ENCODE results near the gene PRKG1. TPM values are rescaled to one million over a fixed set of nuclear protein-coding genes. Genes with fewer than 3 reads are reported as not detected.
"Not testable (repeated sequence)": the region's sequence is repeated elsewhere in the genome, so short reads cannot be mapped to it uniquely, and the experiment has no call there.

Gene PRKG1
- polyA plus RNA-seq, 3 donors: not detected

- no peak for TF ChIP-seq CTCF (IDR thresholded peaks at IDR 0.05)
- Mint-ChIP-seq H3K4me1 (peaks cover 4% of the 10 kb centered on the region), H3K4me3 (no peak overlapping the region), H3K9me3 (peaks cover 0 to 16% (median 11%) of the 10 kb centered on the region in 7 donors), H3K36me3 (no peaks in the 10 kb centered on the region), H3K27me3 (ENCODE audit: low read depth in 3 of 3) (peaks cover 0 to 1% (median 0%) of the 10 kb centered on the region in 3 donors), H3K27ac (no peak overlapping the region)
- no peak overlapping the region for H3K9ac ChIP-seq (ENCODE audit: insufficient read depth, low read length, poor library complexity, severe bottlenecking)
- H3K4me2 ChIP-seq (replicated peaks; ENCODE audit: extremely low read depth, low read length, poor library complexity, severe bottlenecking): no peak overlapping the region
- H2AFZ ChIP-seq (ENCODE audit: insufficient read depth, low read depth, low read length, poor library complexity, severe bottlenecking): no peak overlapping the region
- peaks cover 3 to 13% of the 10 kb centered on the region in 2 donors for H3K9me3 ChIP-seq (replicated peaks in 1 of 2; ENCODE audit: control insufficient read depth in 1 of 2, insufficient read depth in 1 of 2, low read length in 2 of 2)
- no peaks in the 10 kb centered on the region for H3K36me3 ChIP-seq (replicated peaks in 1 of 2; ENCODE audit: control insufficient read depth in 1 of 2, insufficient read depth in 2 of 2, low read length in 2 of 2)
- intact Hi-C loops (cut with micrococcal nuclease): no loop called here
- H3K79me2 ChIP-seq (ENCODE audit: insufficient read depth, low read length): no peaks in the 10 kb centered on the region
- DNase-seq: no peak
- no CpG with 5 or more reads among the region's 2 CpGs for WGBS (ENCODE audit: insufficient coverage)
- no peak overlapping the region for H3K27ac ChIP-seq (ENCODE audit: low read depth in 1 of 2, low read length in 2 of 2)
- no peaks in the 10 kb centered on the region for H3K27me3 ChIP-seq (ENCODE audit: control insufficient read depth in 2 of 2, insufficient read depth in 2 of 2, low read length in 2 of 2)
- H3K4me1 ChIP-seq (ENCODE audit: control insufficient read depth in 1 of 2, insufficient read depth in 2 of 2, low read length in 2 of 2): no peaks in the 10 kb centered on the region
- H3K4me3 ChIP-seq (replicated peaks in 1 of 3; ENCODE audit: low read depth in 2 of 3, low read length in 3 of 3): no peak overlapping the region
- no peaks in the 10 kb centered on the region for H4K20me1 ChIP-seq (ENCODE audit: insufficient read depth, low read length)
Observed at GRCh38 chr10:51260376-51260775, 186.1 kb downstream of the PRKG1 start.

- TF ChIP-seq CTCF (IDR thresholded peaks at IDR 0.05): no peak
- Histone ChIP-seq H3K4me3 (replicated peaks in 1 of 3; ENCODE audit: low read depth in 2 of 3, low read length in 3 of 3) (no peak overlapping the region), H4K20me1 (ENCODE audit: insufficient read depth, low read length) (no peaks in the 10 kb centered on the region), H3K36me3 (replicated peaks in 1 of 2; ENCODE audit: control insufficient read depth in 1 of 2, insufficient read depth in 2 of 2, low read length in 2 of 2) (no peaks in the 10 kb centered on the region), H2AFZ (ENCODE audit: insufficient read depth, low read depth, low read length, poor library complexity, severe bottlenecking) (no peak overlapping the region), H3K4me2 (replicated peaks; ENCODE audit: extremely low read depth, low read length, poor library complexity, severe bottlenecking) (no peak overlapping the region), H3K27me3 (ENCODE audit: control insufficient read depth in 2 of 2, insufficient read depth in 2 of 2, low read length in 2 of 2) (no peaks in the 10 kb centered on the region), H3K79me2 (ENCODE audit: insufficient read depth, low read length) (no peaks in the 10 kb centered on the region), H3K9me3 (replicated peaks in 1 of 2; ENCODE audit: control insufficient read depth in 1 of 2, insufficient read depth in 1 of 2, low read length in 2 of 2) (peaks cover 3 to 12% of the 10 kb centered on the region in 2 donors), H3K27ac (ENCODE audit: low read depth in 1 of 2, low read length in 2 of 2) (no peak overlapping the region), H3K4me1 (ENCODE audit: control insufficient read depth in 1 of 2, insufficient read depth in 2 of 2, low read length in 2 of 2) (no peaks in the 10 kb centered on the region), H3K9ac (ENCODE audit: insufficient read depth, low read length, poor library complexity, severe bottlenecking) (no peak overlapping the region)
- H3K9me3 Mint-ChIP-seq: peaks cover 0 to 15% (median 12%) of the 10 kb centered on the region in 7 donors
- no peaks in the 10 kb centered on the region for H3K36me3 Mint-ChIP-seq
- peaks cover 0 to 3% (median 0%) of the 10 kb centered on the region in 3 donors for H3K27me3 Mint-ChIP-seq (ENCODE audit: low read depth in 3 of 3)
- no peak overlapping the region for H3K4me3 Mint-ChIP-seq
- no peak for DNase-seq
- H3K4me1 Mint-ChIP-seq: peaks cover 4% of the 10 kb centered on the region
- 80% methylated on average over 1 of the region's 3 CpGs for WGBS (ENCODE audit: insufficient coverage)
- intact Hi-C loops (cut with micrococcal nuclease): no loop called here
- no peak overlapping the region for H3K27ac Mint-ChIP-seq
Observed at GRCh38 chr10:51266496-51266895, 192.2 kb downstream of the PRKG1 start.

- H3K79me2 ChIP-seq (ENCODE audit: insufficient read depth, low read length); H3K27ac ChIP-seq (ENCODE audit: low read depth in 1 of 2, low read length in 2 of 2); H3K4me3 ChIP-seq (replicated peaks in 1 of 3; ENCODE audit: low read depth in 2 of 3, low read length in 3 of 3); H4K20me1 ChIP-seq (ENCODE audit: insufficient read depth, low read length); H3K4me2 ChIP-seq (replicated peaks; ENCODE audit: extremely low read depth, low read length, poor library complexity, severe bottlenecking); H3K27me3 ChIP-seq (ENCODE audit: control insufficient read depth in 2 of 2, insufficient read depth in 2 of 2, low read length in 2 of 2); H3K4me1 Mint-ChIP-seq; H2AFZ ChIP-seq (ENCODE audit: insufficient read depth, low read depth, low read length, poor library complexity, severe bottlenecking); H3K27me3 Mint-ChIP-seq (ENCODE audit: low read depth in 3 of 3); H3K9me3 Mint-ChIP-seq; H3K4me3 Mint-ChIP-seq; H3K36me3 ChIP-seq (replicated peaks in 1 of 2; ENCODE audit: control insufficient read depth in 1 of 2, insufficient read depth in 2 of 2, low read length in 2 of 2); H3K4me1 ChIP-seq (ENCODE audit: control insufficient read depth in 1 of 2, insufficient read depth in 2 of 2, low read length in 2 of 2); H3K36me3 Mint-ChIP-seq; H3K27ac Mint-ChIP-seq; DNase-seq; H3K9me3 ChIP-seq (replicated peaks in 1 of 2; ENCODE audit: control insufficient read depth in 1 of 2, insufficient read depth in 1 of 2, low read length in 2 of 2); H3K9ac ChIP-seq (ENCODE audit: insufficient read depth, low read length, poor library complexity, severe bottlenecking); intact Hi-C loops (cut with micrococcal nuclease): not testable (repeated sequence)
- 85% methylated on average over 2 of the region's 8 CpGs for WGBS (ENCODE audit: insufficient coverage)
Observed at GRCh38 chr10:51267980-51268570, 193.8 kb downstream of the PRKG1 start.
